HG03571 (cell line): ENCODE data around the gene NOTCH2NLA.
A peak's percentile ranks its signal among the peaks of the same experiment; 100 is the strongest.
"Not testable (repeated sequence)": the region's sequence is repeated elsewhere in the genome, so short reads cannot be mapped to it uniquely, and the experiment has no call there.

ENCODE experiments used
- ATAC-seq: cut with Tn5 transposase; IDR thresholded peaks from one replicate; pipeline ENCODE4 v1.9.1; 2021; ENCODE audit not compliant: unreplicated experiment

NOTCH2NLA gene

GRCh38 chr1:146228710-146229477 is at the start of gene NOTCH2NLA:
TSS of gene NOTCH2NLA (minus strand) at chr1:146229021. CDS start at chr1:146189337, 39,684 bp downstream.
- not testable (repeated sequence) for ATAC-seq

- peak; percentile 56 for ATAC-seq
Measured at GRCh38 chr1:146278346-146278745, 49.5 kb upstream of the NOTCH2NLA start.

GRCh38 chr1:146277087-146277486 is 48.3 kb upstream of the NOTCH2NLA start:
- ATAC-seq: not testable (repeated sequence)

GRCh38 chr1:146274083-146274482 is 45.3 kb upstream of the NOTCH2NLA start:
- not testable (repeated sequence) for ATAC-seq

GRCh38 chr1:146273194-146273593 is 44.4 kb upstream of the NOTCH2NLA start:
- ATAC-seq: not testable (repeated sequence)

- not testable (repeated sequence) for ATAC-seq
Measured at GRCh38 chr1:146272734-146273133, 43.9 kb upstream of the NOTCH2NLA start.

- ATAC-seq: not testable (repeated sequence)
Measured at GRCh38 chr1:146271977-146272376, 43.2 kb upstream of the NOTCH2NLA start.

- ATAC-seq: not testable (repeated sequence)
Measured at GRCh38 chr1:146270129-146270528, 41.3 kb upstream of the NOTCH2NLA start.

GRCh38 chr1:146266179-146266748 is 37.4 kb upstream of the NOTCH2NLA start:
- not testable (repeated sequence) for ATAC-seq

GRCh38 chr1:146264761-146265160 is 35.9 kb upstream of the NOTCH2NLA start:
- ATAC-seq: not testable (repeated sequence)

- not testable (repeated sequence) for ATAC-seq
Measured at GRCh38 chr1:146260006-146260730, 31.3 kb upstream of the NOTCH2NLA start.

GRCh38 chr1:146257992-146258552 is 29.3 kb upstream of the NOTCH2NLA start:
- not testable (repeated sequence) for ATAC-seq

GRCh38 chr1:146254569-146255197 is 25.9 kb upstream of the NOTCH2NLA start:
- not testable (repeated sequence) for ATAC-seq

- not testable (repeated sequence) for ATAC-seq
Measured at GRCh38 chr1:146253249-146253855, 24.5 kb upstream of the NOTCH2NLA start.

GRCh38 chr1:146251523-146251922 is 22.7 kb upstream of the NOTCH2NLA start:
- not testable (repeated sequence) for ATAC-seq

GRCh38 chr1:146248643-146249042 is 19.8 kb upstream of the NOTCH2NLA start:
- ATAC-seq: not testable (repeated sequence)

GRCh38 chr1:146236626-146237025 is 7.8 kb upstream of the NOTCH2NLA start:
- not testable (repeated sequence) for ATAC-seq

- not testable (repeated sequence) for ATAC-seq
Measured at GRCh38 chr1:146236026-146236601, 7.3 kb upstream of the NOTCH2NLA start.

GRCh38 chr1:146228144-146228682 is 608 bp downstream of the NOTCH2NLA start:
- not testable (repeated sequence) for ATAC-seq

- ATAC-seq: not testable (repeated sequence)
Measured at GRCh38 chr1:146174531-146174930, 54.3 kb downstream of the NOTCH2NLA start.
